ENCODE measurements around the gene ARFGAP1.
A peak's percentile ranks its signal among the peaks of the same experiment; 100 is the strongest.

The ARFGAP1 gene

DNA sequence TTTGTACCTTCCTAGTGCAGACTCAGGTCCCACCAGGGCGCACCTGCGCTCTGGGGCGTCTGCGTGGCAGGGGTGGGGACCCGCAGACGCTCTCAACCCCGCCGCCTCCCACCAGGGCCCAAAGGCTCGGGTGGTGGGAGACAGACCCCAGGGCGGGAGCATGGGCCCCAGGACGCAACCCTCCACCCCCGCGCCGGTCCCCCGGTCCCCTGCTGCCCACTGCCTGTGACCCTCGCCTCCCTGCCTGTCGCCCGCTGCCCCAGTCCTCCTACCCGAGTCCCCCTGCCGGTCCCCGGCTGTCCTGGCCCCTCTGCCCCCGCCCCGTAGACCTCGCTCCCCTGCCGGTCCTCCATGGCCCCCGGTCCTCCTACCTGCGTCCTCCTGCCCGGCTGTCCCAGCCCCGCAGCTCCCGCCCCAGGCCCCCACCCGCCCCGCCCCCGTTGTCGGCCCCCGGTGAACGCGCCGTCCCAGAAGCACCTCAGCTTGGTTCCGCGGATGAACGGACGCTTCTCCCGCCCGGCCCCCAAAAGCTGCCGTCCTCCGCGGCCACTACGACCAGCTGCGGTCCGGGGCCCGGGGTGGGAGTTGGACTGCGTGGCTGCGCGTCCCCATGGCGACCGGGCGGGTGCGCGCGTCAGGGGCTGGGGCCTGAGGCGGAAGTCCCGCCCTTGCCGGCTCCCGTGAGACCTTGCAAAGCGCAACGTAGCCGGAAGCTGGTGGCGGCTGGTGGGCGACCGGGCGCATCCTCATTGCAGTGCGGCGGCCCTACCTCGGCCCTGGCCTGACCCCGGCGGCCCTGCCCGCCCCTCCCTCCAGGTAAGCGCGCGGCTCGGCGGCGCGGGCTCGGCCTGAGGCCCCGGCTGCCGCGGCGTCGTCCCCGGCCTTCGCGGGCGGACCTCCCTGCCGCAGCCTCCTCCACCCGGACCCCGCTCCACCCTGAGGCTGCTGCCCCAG, at the start of gene ARFGAP1:
Gene ARFGAP1, plus strand, starts transcription at position 709 of the 954 bp plus-strand sequence. CDS start 2,768 bp downstream, outside the sequence.
- DNase-seq (ENCODE audit: low read depth): peak; percentile 78

GRCh38 chr20:63223121-63223825, 49.3 kb upstream of the ARFGAP1 start:
- peak; percentile 29 for DNase-seq (ENCODE audit: low read depth)

GRCh38 chr20:63223826-63224207, 48.8 kb upstream of the ARFGAP1 start:
- no peak for DNase-seq (ENCODE audit: low read depth)

DNA sequence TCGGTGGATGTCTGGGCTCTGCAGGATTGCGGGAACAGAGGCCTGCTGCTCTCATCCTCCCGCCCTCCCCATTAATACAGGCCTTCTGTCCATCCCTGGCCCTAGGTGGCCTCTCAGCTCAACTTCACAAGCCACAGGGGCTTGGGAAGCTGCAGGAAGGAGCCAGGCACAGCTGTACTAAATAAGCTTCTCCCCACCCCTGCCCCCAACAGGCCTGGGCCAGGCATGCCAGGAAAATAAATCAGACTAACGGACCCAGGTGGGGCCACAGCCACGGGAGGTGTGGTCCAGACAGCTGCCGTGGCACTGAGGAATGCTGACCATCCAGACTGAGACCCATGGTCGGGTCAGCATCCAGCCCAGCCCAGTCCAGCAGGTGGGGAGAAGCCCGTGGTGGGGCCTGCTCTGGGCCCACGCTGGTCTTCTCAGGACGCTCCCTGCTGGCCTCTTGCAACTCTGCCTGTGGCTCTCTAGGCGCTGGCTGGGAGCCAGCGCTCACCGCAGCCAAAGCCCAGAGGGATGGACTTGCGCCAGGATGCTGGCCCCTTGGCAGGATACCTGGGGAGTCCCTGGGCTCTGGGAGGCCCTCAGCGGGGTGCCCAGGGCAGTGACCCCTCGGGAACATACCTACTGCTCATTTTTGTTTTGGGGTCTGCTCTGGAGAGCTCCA, 48.1 kb upstream of the ARFGAP1 start:
- DNase-seq (ENCODE audit: low read depth): no peak

- no peak for DNase-seq (ENCODE audit: low read depth)
Observed at GRCh38 chr20:63225082-63225454, 47.5 kb upstream of the ARFGAP1 start.

- no peak for DNase-seq (ENCODE audit: low read depth)
Observed at GRCh38 chr20:63226042-63226943, 46.3 kb upstream of the ARFGAP1 start.

DNA sequence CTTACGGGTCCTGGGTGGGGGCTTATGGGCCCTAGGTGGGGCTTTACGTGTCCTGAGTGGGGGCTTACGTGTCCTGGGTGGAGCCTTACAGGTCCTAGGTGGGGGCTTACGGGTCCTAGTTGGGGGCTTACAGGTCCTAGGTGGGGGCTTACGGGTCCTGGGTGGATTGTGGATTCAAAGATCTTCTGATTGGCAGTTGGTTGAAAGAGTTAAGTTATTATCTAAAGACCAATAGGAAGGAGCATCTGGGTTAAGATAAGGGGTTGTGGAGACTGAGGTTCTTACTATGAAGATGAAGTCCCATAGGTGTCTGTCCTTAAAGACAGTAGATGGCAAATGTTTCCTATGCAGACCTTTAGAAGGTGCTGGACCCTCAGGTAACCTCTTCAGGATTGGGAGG, 45.4 kb upstream of the ARFGAP1 start:
- no peak for DNase-seq (ENCODE audit: low read depth)

DNA sequence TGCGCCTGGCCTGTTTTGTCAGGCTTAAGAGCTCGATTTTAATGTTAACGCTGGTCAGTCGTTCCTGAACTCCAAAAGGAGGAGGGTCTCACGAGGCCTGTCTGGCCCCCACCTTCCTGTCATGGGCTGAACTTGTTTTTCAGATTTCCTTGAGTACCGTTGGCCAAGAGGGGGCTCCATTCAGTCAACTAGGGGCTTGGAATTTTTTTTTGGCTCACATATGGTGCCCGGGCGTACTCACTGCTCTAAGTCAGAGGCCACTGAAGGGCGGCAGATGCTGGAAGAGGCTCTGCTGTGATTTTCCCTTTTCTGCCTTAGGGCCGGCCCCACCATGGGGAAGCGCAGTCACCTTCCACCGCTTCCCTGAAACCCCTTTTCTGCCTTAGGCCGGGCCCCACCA, 43.8 kb upstream of the ARFGAP1 start:
- DNase-seq (ENCODE audit: low read depth): no peak

- DNase-seq (ENCODE audit: low read depth): no peak
Observed at GRCh38 chr20:63230800-63231268, 41.8 kb upstream of the ARFGAP1 start.

- DNase-seq (ENCODE audit: low read depth): no peak
Observed at GRCh38 chr20:63232235-63233060, 40.2 kb upstream of the ARFGAP1 start.

DNA sequence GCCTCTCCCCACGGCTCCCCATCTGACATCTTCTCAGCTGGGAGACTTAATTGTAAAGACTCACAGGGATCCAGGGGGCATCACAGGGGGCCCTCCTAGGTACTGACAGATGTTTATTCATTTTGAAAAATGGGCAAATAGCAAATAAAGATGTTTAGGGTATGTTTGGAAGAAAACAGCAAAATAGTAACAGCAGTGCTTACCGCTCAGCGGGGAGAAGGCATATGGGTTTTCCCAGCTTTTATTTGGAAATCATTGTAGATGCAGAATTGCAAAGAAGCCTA, 39.6 kb upstream of the ARFGAP1 start:
- no peak for DNase-seq (ENCODE audit: low read depth)

DNA sequence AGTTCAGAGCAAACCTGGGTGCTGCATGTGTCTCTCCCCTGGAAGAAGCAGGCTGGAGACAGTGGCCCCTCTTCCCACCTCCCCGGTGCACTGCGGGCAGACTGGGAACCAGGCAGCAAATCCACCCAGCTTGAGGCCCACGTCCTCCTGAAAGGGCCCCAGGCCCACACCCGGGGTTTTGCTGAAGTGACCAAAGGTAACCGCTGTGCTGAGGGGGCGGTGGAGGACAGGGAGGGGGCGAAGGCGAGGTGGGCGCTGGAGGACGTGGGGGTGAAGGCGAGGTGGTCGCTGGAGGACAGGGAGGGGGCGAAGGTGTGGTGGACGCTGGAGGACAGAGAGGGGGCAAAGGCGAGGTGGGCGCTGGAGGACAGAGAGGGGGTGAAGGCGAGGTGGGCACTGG, 38.7 kb upstream of the ARFGAP1 start:
- no peak for DNase-seq (ENCODE audit: low read depth)

- no peak for DNase-seq (ENCODE audit: low read depth)
Observed at GRCh38 chr20:63234693-63235398, 37.8 kb upstream of the ARFGAP1 start.

DNA sequence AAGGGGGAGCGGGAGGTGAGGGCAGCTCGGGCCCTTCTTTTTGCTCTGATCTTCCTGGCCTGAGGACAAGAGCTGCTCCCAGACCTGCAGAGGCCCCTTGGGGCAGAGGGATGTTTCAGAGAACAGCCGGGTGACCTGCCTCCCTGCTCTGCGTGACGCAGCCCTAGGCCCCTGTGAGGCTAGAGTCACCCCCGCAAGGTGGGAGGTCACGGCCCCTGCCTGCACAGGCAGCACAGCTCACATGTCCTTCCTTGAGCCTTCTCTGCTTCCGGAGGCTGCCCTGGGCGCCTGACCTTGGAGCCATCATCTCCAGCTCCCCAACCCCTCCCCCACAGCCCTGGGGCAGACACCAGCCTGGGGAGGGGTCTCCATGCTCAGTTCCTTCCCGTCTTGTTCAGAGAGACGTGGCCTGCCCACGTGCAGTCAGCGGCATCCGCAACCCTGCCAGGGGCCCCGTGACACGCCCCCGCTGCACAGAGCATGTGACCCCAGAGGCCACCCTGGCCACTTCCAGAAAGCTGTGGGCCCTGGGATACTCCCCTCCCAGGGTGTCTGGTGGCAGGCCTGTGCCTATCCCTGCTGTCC, 37.1 kb upstream of the ARFGAP1 start, which contains the start of gene BIRC7:
Gene BIRC7, plus strand, starts transcription at position 507 of the 585 bp plus-strand sequence. CDS start 192 bp downstream, outside the sequence.
- DNase-seq (ENCODE audit: low read depth): no peak

DNA sequence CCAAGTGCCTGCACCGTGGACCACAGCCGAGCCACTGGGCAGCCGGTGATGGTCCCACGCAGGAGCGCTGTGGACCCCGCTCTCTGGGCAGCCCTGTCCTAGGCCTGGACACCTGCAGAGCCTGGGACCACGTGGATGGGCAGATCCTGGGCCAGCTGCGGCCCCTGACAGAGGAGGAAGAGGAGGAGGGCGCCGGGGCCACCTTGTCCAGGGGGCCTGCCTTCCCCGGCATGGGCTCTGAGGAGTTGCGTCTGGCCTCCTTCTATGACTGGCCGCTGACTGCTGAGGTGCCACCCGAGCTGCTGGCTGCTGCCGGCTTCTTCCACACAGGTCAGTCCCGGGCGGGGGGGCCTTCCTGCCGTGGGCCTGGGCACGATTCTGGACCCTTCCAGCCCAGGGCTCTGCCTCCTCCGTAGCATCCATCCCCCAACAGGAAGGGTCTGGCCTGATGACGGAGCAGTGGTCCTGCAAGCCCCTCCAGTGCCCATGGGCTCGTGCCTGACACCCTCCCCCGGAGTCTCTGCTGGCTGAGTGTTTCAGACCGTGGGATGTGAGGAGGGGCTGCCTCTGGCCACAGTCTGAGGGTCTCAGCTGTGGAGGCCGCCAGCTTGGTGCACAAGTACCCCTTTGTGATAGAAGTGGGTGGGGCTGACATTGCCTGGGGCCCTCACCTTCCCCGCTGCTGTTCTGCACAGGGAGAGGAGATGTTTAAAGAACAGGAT, 36.3 kb upstream of the ARFGAP1 start:
- no peak for DNase-seq (ENCODE audit: low read depth)

DNA sequence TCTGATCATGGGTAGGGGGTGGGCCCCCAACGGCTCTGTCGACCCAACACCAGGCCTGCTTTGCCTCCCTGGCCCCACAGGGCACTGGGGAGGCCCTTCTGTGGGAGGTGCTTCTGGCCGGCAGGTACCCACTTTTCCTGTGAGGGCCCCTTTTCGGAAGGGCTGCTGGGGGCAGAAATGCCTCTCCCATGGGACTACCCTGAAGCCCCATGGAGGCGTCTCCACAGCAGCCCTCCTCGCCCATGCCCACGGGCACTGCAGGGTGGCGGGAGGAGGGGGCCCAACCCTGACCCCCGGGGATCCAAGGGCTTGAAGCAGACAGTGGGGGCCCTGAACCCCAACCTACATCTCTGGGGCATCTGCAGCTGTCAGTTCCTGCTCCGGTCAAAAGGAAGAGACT, 34.6 kb upstream of the ARFGAP1 start:
- no peak for DNase-seq (ENCODE audit: low read depth)

DNA sequence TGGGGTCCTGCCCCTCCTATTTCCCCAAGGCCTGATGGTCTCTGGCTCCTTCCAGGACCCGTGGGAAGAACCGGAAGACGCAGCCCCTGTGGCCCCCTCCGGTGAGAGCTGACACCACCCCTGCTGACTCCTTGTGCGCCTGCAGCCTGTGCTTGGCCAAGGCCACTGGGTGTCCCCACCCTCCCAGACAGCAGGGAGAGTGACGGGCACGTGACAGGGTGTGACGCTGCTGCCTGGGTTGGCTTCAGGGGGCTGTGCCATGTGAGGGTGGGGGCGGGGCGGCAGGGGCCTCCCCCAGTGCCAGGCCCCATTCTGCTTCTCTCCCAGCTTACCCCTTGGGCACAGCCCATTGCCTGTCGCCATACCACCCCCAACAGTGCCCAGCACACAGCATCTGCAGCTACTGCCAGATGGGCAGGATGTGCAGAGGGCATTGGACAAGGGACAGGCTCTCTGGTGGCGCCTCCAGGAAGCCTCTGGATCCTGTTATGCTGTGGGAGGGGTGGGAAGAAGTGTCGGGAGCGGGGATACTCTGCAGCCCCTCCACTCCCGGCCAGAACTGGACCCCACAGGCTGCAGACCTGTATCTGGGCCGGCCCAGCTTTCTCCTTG, 34.0 kb upstream of the ARFGAP1 start:
- no peak for DNase-seq (ENCODE audit: low read depth)

GRCh38 chr20:63239431-63239830, 33.2 kb upstream of the ARFGAP1 start:
- DNase-seq (ENCODE audit: low read depth): no peak

GRCh38 chr20:63240004-63240403, 32.6 kb upstream of the ARFGAP1 start:
- no peak for DNase-seq (ENCODE audit: low read depth)
